ENCODE data around the gene DUSP7.

- TF ChIP-seq, protein P1, sequence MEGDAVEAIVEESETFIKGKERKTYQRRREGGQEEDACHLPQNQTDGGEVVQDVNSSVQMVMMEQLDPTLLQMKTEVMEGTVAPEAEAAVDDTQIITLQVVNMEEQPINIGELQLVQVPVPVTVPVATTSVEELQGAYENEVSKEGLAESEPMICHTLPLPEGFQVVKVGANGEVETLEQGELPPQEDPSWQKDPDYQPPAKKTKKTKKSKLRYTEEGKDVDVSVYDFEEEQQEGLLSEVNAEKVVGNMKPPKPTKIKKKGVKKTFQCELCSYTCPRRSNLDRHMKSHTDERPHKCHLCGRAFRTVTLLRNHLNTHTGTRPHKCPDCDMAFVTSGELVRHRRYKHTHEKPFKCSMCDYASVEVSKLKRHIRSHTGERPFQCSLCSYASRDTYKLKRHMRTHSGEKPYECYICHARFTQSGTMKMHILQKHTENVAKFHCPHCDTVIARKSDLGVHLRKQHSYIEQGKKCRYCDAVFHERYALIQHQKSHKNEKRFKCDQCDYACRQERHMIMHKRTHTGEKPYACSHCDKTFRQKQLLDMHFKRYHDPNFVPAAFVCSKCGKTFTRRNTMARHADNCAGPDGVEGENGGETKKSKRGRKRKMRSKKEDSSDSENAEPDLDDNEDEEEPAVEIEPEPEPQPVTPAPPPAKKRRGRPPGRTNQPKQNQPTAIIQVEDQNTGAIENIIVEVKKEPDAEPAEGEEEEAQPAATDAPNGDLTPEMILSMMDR (IDR thresholded peaks at IDR 0.05): no peak
- TF ChIP-seq EP300 (IDR thresholded peaks at IDR 0.05): no peak
- no peak for TF ChIP-seq POLR2A (IDR thresholded peaks at IDR 0.05)
- TF ChIP-seq POLR2AphosphoS5 (IDR thresholded peaks at IDR 0.05): no peak
Observed at GRCh38 chr3:52072471-52072870, 16.1 kb upstream of the DUSP7 start.

Measured in gastroesophageal sphincter (tissue), 3 donors.